GM19372 (cell line): Measurements from ENCODE around the gene CGB3.

Experiments used
- ATAC-seq: cut with Tn5 transposase; IDR thresholded peaks from one replicate; pipeline ENCODE4 v1.9.1; 2021; ENCODE audit warnings: mild to moderate bottlenecking, low read depth, moderate library complexity; ENCODE audit not compliant: unreplicated experiment

Gene CGB3

DNA sequence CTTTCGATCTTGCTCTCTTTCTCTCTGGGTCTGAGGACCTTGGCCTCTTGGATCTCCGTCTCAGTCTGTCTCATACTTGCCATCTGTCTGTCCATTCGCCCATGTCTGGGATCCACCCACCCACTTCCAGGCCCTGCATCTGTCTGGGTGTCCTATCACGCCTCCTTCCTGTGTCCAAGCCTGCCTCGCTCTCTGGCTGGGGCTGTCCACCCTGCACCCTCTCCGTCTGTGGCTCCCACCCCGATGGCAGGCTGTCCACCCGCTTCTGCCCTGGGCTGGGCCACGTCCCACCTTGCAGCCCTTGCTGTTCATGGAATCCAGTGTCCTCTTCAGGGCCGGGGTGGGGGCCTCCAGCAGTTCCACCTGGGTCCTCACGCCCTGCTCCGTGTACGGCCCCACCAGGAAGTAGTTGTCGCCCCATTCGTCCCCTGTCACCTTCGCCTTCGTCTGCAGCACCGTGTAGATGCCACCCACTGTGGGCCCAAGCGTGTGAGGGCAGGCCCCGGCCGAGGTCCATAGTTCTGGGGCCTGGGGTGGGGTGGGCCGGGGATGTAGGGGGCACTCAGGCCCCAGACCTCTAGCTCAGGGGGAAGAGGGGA is 33.0 kb downstream of the CGB3 start:
- ATAC-seq: no peak

DNA sequence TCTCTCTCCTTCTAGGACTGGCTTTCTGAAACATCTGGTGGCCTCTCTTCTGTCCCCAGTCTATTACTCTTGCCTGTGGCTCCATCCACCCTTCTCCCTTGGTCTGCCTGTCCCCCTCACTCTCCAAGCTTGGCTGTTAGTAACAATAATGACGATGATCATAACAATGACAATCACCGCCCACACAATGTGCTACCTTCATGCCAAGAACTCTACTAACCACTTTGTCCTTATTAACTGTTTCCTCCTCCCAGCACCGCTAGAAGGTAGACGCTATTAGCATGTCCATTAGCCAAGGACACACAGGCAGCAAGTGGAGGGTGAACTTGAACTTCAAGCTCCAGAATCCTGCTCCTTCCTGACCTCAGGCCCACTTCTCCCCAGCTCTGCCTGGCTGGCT is 33.7 kb downstream of the CGB3 start:
- no peak for ATAC-seq

DNA sequence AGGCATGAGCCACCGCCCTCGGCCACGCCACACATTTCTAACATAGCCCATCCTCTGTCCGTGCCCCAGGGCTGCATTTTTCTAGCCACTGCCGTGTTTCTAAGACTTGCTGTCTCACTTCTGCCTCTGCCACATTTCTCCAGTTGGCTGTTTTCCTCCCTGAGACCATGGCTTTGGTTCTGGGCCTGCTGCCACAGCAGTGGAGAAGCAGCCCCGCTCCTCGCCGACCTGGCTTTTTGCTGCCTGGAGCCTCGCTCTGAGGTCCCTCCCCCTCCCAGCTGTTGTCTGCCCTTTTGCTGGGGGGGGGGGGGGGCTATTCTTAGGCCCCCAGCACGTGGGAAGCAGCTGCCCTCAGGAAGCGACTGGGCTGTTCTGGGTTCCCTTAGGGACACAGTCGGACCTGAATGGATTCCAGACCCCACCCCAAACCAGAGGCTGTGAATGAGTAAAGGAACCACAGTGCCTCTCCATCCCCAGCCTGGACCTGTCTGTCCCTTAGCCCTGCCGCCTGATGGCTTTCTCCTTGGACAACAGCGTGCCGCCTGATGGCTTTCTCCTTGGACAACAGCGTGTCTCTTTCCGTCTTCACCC is 34.3 kb downstream of the CGB3 start:
- no peak for ATAC-seq

DNA sequence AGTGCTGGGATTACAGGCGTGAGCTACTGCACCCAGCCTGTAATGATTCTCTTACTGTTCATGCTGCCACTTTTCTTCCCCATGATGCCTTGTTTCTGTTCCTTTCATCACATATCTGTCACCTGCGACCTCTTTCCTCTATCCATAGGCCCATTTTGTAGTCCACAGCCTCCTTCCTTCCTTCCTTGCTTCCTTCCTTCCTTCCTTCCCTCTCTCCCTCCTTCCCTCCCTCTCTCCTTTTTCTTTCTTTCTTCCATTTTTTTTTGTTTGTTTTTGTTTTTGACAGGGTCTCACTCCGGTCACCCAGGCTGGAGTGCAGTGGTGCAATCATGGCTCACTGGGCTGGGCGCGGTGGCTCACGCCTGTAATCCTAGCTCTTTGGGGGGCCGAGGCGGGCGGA is 35.3 kb downstream of the CGB3 start:
- ATAC-seq: no peak

DNA sequence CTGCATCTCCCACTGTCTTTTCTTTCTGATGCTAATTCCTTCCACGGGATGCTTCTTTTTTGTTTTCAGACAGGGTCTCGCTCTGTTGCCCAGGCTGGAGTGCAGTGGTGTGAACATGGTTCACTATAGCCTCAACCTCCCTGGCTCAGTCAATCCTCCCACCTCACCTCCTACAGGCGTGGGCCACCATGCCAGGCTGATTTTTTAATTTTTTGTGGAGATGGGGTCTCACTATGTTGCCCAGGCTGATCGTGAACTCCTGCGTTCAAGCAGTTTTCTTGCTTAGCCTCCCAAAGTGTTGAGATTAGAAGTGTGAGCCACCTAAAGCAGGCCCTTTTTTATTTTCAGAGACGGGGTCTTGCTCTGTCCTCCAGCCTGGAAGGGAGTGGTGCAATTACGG is 35.8 kb downstream of the CGB3 start:
- no peak for ATAC-seq

DNA sequence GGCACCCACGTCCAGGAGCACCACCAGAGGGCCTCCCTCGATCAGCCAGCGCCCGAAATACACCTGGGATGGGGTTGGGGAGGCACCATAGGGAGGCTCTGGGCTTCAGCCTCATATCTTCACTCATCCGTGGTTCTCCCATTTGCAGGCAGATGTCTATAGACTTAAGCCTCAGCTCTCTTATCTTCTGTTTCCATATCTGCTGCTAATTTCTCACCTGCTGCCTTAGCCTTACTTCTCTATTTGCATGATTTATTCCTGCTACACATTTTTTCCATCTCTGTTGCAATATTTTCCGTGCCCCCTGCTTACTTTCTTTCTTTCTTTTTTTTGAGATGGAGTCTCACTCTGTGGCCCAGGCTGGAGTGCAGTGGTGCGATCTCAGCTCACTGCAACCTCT is 36.8 kb downstream of the CGB3 start:
- no peak for ATAC-seq

DNA sequence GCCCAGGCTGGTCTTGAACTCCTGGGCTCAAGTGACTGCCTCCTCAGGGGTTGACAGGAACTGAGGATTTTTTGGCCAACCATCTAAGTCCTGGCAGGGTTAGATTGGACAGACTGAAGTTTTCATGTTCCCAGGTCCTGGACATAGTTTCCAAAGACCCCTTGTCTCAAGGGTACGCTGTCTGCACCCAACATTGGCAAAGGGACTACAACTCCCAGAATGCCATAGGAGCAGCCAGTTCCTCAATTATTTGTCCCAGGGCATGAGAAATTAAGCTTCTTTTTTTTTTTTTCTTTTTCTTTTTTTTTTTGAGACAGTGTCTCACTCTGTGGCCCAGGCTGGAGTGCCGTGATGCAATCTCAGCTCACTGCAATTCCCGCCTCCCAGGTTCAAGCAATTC is 37.9 kb downstream of the CGB3 start:
- no peak for ATAC-seq

DNA sequence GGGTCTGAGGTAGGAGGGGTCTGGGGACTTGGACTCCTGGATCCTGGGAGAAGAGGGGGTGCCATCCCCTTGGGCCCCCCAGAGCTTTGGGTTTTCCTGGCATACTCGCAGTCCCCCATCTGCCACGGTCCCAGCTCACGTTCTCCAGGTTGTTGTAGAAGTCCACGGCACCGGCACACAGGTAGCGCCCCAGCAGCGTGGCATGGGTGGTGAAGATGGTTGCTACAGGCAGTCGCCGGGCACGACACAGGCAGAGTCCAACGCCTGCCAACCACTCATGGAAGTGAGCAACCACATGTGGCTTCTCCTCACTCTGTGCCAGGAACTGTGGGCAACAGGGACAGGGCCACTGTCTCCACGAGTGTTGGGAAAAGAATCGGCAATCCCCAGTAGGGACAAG is 38.4 kb downstream of the CGB3 start:
- no peak for ATAC-seq

DNA sequence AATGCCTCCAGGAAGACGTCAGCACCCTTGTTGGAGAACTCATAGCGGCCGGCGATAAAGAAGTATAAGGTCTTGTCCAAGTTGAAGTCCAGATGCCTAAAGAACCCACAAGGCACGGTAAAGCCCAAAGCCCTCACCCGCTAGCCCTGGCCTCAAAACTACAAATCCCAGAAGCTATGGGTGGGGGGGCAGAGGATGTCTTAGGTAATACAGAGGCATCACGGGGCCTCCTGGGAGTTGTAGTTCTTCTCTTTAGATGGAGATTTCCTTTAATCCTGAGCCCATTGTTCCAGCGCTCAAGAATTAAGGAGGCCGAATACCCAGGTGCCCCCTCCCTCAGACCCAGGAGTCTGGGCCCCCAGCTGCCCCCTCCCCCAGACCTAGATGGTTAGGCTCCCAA is 41.9 kb downstream of the CGB3 start:
- no peak for ATAC-seq

DNA sequence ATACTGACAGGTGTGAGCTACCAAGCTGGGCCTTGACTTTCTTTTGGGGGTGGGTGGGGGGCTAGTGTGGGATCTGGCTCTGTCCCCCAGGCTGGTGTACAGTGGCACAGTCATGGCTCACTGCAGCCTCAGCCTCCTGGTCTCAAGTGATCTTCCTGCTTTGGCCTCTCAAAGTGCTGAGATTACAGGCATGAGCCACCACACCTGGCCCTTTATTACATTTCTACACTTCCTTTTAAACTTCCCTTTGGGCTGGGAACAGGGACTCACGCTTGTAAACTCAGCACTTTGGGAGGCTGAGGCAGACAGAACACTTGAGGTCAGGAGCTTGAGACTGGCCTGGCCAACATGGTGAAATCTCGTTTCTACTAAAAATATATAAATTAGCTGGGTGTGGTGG is 47.1 kb downstream of the CGB3 start:
- no peak for ATAC-seq

DNA sequence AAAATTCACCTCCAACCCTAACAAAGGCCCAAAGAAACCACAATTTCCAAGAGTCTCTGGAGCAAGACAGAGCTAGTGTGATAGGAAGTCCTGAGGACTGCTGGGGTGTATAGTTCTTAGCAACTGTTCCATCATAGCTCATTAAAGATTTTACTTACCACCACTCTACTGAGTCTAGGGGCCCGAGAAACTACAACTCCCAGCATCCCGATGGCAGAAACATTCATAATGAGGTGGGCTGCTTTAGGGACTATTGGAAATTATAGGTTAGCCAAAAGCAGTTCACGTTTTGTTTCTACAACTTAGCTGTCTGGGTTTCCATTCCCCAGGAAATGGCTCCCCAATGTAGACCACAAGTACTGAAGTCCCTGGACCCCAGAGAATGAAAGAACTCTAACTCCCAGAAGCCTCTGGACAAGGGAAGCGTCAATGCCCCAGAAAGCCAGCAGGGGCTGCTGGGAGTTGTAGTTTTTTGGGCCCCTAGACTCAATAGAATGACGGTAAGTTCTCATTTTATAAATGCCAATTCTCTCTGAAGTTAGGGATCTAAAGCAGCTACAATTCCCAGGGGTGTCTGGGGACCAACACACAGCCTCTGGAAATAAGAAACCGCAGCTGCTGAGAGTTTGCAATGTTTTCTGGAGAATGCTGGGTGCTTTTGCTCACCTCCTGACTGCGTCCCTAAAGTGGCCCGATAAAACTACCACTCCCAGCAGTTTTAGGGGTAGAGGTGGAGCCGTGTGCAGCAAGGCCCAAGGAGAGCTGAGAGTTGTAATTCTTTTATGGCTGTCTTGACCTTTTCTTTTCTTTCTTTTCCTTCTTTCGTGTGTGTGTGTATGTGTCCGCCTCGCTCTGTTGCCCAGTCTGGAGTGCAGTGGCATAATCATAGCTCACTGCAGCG is 47.9 kb downstream of the CGB3 start:
- ATAC-seq: no peak
